A549 (cell line): Measurements from ENCODE around the gene SLC7A4.

ENCODE experiments used
- KDM1A ChIP-seq: fragments of 200-600 bp; sonication (generic); IDR thresholded peaks from 2 replicates; pipeline ENCODE4 v1.6.1; 2016; ENCODE audit warnings: low read depth, mild to moderate bottlenecking
- NR3C1 ChIP-seq: fragments of >200 bp; sonication (Bioruptor Twin); formaldehyde crosslinking; IDR thresholded peaks from 3 replicates; pipeline ENCODE4 v1.6.1; 2017
- POLR2A ChIP-seq: IDR thresholded peaks from 2 replicates; pipeline ENCODE4 v1.6.1; 2012; ENCODE audit warnings: mild to moderate bottlenecking, low read length
- REST ChIP-seq: fragments of 200-600 bp; sonication (generic); IDR thresholded peaks from 2 replicates; pipeline ENCODE4 v1.6.1; 2016; ENCODE audit warnings: antibody characterized with exemption, mild to moderate bottlenecking, moderate library complexity
- RFX5 ChIP-seq: fragments of 450-650 bp; IDR thresholded peaks from 2 replicates; pipeline ENCODE4 v1.7.1; 2014; ENCODE audit warnings: antibody characterized with exemption, mild to moderate bottlenecking, moderate library complexity
- TF ChIP-seq, protein P1 (sequence below): fragments of >200 bp; sonication (Bioruptor Twin); formaldehyde crosslinking; IDR thresholded peaks from 3 replicates; pipeline ENCODE4 v1.5.1; 2016

GRCh38 chr22:20985720-20986119, 46.6 kb downstream of the SLC7A4 start:
- TF ChIP-seq KDM1A = no peak
- no peak for TF ChIP-seq REST
- TF ChIP-seq, protein P1, sequence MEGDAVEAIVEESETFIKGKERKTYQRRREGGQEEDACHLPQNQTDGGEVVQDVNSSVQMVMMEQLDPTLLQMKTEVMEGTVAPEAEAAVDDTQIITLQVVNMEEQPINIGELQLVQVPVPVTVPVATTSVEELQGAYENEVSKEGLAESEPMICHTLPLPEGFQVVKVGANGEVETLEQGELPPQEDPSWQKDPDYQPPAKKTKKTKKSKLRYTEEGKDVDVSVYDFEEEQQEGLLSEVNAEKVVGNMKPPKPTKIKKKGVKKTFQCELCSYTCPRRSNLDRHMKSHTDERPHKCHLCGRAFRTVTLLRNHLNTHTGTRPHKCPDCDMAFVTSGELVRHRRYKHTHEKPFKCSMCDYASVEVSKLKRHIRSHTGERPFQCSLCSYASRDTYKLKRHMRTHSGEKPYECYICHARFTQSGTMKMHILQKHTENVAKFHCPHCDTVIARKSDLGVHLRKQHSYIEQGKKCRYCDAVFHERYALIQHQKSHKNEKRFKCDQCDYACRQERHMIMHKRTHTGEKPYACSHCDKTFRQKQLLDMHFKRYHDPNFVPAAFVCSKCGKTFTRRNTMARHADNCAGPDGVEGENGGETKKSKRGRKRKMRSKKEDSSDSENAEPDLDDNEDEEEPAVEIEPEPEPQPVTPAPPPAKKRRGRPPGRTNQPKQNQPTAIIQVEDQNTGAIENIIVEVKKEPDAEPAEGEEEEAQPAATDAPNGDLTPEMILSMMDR = no peak
- no peak for TF ChIP-seq RFX5
- no peak for TF ChIP-seq POLR2A
- no peak for TF ChIP-seq NR3C1
